ENCODE data around the gene DLL3. TPM values are rescaled to one million over a fixed set of nuclear protein-coding genes. Genes with fewer than 3 reads are reported as not detected.

The DLL3 gene
- total RNA-seq, 6 experiments from 2014 or later = not detected

- DNase-seq = peak in 1 of 3 donors; percentile 12
- Histone ChIP-seq H3K36me3 (no peaks in the 10 kb centered on the region), H3K4me3 (no peak overlapping the region), H3K27ac (no peak overlapping the region), H3K9me3 (no peaks in the 10 kb centered on the region), H3K4me1 (no peaks in the 10 kb centered on the region), H3K27me3 (no peaks in the 10 kb centered on the region)
- no peak for ATAC-seq
- TF ChIP-seq CTCF (IDR thresholded peaks at IDR 0.05) (no peak), POLR2A (IDR thresholded peaks at IDR 0.05) (no peak)
- intact Hi-C loops (cut with DNase I) = no loop called here
- WGBS (ENCODE audit: insufficient coverage, low coverage, low lambda C conversion rate, missing lambda C conversion rate) = 79% methylated on average over 8 of the region's 8 CpGs
These were observed 22.1 kb downstream of the DLL3 start for GRCh38 chr19:39520541-39521484.

- Histone ChIP-seq H3K36me3 (no peaks in the 10 kb centered on the region), H3K4me1 (no peaks in the 10 kb centered on the region), H3K9me3 (no peaks in the 10 kb centered on the region), H3K27ac (no peak overlapping the region), H3K27me3 (no peaks in the 10 kb centered on the region), H3K4me3 (no peak overlapping the region)
- WGBS (ENCODE audit: insufficient coverage, low coverage, low lambda C conversion rate, missing lambda C conversion rate) = 76% methylated on average over 5 of the region's 8 CpGs
- intact Hi-C loops (cut with DNase I) = no loop called here
- TF ChIP-seq POLR2A (IDR thresholded peaks at IDR 0.05) (no peak), CTCF (IDR thresholded peaks at IDR 0.05) (no peak)
- ATAC-seq = peak in 2 of 4 donors; percentile 42
- no peak for DNase-seq
These were observed 25.7 kb downstream of the DLL3 start for GRCh38 chr19:39524495-39524894.

- intact Hi-C loops (cut with DNase I) = no loop called here
- Histone ChIP-seq H3K9me3 (no peaks in the 10 kb centered on the region), H3K36me3 (no peaks in the 10 kb centered on the region), H3K27me3 (no peaks in the 10 kb centered on the region), H3K4me1 (no peaks in the 10 kb centered on the region), H3K4me3 (no peak overlapping the region), H3K27ac (no peak overlapping the region)
- 97% methylated on average over 3 of the region's 3 CpGs for WGBS (ENCODE audit: insufficient coverage, low coverage, low lambda C conversion rate, missing lambda C conversion rate)
- TF ChIP-seq POLR2A (IDR thresholded peaks at IDR 0.05) (no peak), CTCF (IDR thresholded peaks at IDR 0.05) (no peak)
- no peak for ATAC-seq
- DNase-seq = no peak
These were observed 26.5 kb downstream of the DLL3 start for GRCh38 chr19:39525205-39525604.

- DNase-seq (no peak), ATAC-seq (no peak)
- no peak for TF ChIP-seq POLR2A (IDR thresholded peaks at IDR 0.05)
- TF ChIP-seq CTCF (IDR thresholded peaks at IDR 0.05) = no peak
- Histone ChIP-seq H3K4me1 (peaks cover 0 to 6% (median 3%) of the 10 kb centered on the region in 4 donors), H3K36me3 (no peaks in the 10 kb centered on the region), H3K9me3 (no peaks in the 10 kb centered on the region), H3K27ac (peak overlapping the region in 1 of 3 donors; percentile 58), H3K27me3 (no peaks in the 10 kb centered on the region), H3K4me3 (peak overlapping the region; percentile 92 to 99 (median 93))
- intact Hi-C loops (cut with DNase I) = loop anchor here (5.0 to 10.0 kb wide), 3 partner anchors 55 to 97 kb away; partner anchors contain the start of gene RPS16 (in 1 of the 2)
- 38% methylated on average over 14 of the region's 14 CpGs for WGBS (ENCODE audit: insufficient coverage, low coverage, low lambda C conversion rate, missing lambda C conversion rate)
These were observed 33.1 kb downstream of the DLL3 start for GRCh38 chr19:39531834-39532232.
